Hematopoietic multipotent progenitor cell treated with erythropoietin and hydrocortisone succinate and interleukin-3 and kit ligand, for 15 days (in vitro differentiated cells): Measurements from ENCODE around the gene PRIMPOL.
A peak's percentile ranks its signal among the peaks of the same experiment; 100 is the strongest.

ENCODE experiments used
- DNase-seq: peaks from one replicate; pipeline ENCODE4 v3.0.0-alpha.2; 2015; ENCODE audit warnings: low spot score

Gene PRIMPOL

DNA sequence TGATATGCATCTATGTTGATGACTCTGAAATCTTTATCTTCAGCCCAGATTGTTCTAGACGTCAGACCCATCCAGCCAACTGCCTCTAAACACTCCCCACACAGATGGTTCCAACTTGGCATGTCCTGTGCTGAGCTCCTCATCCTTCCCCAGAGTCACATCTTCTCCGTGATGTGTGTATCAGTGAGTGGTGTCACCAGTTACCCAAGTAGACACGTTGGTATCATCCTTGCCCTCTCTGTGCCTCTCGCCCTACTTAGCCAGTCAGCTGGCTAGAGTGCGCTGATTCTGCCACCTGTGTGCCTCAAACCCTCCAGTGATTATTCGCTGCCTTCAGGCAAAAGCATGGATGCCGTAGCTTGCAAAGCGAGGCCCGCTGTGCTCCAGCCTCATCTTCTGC, 18.6 kb downstream of the PRIMPOL start:
- no peak for DNase-seq

DNA sequence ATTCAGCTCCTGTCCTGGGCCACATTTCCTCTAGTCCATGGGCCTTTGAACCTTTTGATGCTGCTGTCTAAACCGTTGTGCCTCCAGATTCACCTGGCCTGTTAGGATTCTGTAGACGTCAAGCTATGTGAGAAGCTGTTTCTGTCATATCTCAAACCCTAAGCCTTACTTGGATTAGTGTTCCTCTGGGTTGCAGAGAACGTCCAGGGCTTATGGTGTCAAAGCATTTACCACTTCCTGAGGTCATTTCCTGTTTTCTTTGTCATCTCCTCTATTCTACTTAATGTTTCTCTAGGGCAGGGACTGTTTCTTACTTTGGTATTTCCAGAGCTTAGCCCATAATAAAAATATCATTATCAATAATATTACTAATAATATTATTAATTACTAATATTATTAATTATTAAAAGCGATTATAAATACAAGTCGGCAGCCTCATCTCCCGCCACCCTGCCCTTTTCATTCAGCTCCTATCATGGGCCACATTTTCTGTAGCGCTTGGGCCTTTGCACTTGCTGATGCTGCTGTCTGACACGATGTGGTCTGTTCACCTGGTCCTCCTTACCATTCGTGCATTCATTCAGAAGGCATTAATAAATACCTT, 19.1 kb downstream of the PRIMPOL start:
- DNase-seq: no peak

DNA sequence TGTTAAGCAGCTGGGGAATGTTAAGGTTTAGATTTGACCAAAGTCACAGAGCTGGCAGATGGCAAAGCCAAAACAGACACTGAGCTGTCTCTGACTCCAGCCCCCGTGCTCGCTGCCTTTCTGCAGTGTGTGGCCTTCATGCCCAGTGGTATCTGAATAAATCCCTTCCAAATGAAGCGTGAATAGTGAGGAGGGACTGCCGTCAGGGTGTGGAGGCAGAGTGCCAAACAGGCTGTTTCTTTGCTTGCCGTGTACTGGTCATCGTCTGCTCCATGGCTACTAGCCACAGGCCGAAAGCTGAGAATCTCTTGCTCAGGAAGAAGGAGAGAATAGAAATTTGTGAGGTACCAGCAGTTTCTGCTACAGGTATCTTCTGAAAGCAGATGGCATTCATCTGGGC, 19.7 kb downstream of the PRIMPOL start:
- no peak for DNase-seq

DNA sequence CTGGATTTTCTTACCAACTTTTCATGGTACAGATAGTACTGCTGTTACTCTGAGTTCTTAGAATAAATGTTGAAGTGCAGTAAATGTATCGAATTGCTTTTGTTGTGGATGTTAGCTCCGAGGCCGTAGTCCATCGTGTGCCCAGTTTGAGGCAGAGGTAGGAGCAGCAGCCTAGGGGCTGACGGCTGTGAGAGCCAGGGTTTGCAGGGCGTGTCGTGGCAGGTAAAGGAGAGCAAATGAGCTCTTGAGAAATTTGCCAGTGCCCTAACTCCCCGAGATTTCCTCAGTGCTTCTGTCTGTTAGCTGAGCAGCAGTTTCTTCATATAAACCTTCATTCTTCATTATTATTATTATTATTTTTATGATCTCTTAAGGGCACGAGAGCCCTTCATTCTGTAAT, 21.6 kb downstream of the PRIMPOL start:
- no peak for DNase-seq

DNA sequence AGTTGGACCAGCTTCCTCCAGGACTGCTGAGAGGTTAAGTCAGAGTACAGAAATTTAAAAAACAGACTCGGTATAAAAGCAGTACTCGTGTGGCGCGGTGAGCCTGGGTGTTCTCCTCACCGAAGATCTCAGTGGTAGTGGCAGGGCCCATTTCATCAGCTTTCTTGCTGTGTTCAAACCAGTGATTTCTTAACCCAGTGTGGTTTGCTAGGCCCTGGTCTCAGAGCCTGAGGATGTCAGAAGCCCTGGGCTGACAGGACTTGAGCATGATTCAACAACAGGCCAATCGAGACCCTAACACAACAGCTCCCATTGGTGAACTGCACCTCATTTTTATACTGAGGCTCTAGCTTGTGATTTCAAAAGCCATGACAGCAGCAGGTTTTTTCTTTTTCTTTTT, 23.2 kb downstream of the PRIMPOL start:
- DNase-seq: no peak

DNA sequence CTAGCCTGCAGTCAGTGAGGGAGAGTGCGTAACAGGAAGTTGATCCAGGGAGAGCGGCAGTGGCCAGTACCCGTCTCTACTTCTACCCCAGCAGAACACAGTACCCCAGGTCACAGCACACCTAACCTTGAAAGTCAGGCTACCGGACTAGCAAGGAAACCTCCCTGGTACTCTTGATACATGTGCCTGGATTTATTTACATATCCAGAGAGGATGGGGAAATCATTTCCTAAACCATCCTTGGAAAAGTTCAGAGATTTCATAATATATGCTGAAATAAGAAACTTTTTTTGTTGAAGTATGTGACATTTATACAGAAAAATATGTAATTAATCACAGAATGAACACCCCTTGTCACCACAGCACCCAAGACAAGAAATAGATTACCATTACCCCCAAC, 24.5 kb downstream of the PRIMPOL start:
- DNase-seq: no peak

DNA sequence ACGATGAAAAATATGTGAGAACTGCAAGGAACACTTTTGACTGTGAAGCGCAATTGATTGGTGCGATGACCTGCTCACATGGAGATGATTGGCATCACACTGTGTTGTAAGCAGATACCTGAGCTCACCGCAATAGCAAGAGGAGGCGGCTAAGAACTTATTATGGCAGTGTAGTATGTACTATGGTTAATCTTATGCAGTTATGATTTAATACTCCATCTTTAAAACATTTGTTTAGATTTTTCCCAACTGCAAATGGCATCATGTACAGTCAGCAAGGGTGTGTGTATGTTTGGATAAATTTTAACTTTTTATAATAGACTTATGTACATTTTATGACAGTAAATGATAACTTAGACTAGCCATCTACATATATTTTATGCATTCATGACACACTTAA, 25.5 kb downstream of the PRIMPOL start:
- no peak for DNase-seq

DNA sequence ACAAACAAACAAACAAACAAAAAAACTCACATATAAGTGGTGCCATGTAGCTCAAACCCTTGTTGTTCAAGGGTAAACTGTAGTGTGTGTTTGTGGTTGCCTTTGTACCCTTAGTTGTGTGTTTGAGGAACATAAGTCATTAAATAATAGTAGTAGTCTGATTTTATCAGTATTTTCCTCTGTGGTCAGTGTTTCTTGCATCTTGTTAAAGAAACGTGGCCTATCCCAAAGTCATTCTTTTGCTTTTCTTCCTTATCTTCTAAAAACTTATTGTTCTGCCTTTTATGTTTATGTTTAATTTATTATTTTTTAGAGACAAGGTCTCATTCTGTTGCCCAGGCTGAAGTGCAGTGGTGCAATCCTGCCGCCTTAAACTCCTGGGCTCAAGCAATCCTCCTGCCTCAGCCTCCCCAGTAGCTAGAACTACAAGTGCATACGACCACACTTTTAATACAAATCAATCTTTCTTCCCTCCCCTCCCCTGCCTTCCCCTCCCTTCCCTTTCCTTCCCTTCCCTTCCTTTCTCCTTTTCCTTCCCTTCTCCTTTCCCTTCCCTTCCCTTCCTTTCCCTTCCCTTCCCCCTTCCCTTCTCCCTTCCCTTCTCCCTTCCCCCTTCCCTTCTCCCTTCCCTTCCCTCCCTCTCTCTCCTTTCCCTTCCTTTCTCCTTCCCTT, 26.4 kb downstream of the PRIMPOL start:
- no peak for DNase-seq

DNA sequence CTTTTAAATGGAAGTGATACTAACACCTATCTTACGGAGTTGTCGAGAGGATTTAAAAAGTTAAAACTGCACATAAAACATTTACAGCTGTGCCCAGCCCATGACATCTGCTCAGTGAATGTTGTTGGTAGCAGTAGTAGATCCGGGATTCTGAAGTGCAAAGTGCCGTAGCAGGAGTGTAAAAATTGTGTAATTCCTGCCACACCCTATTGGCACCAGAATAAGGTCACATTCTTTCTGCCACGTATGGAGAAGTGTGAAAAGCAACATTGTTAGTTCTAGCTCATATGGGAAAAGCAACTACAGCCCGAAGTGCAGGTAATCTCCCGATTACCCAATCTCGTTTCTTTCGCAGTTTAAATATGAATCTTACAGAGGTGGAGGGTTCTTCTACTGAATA, 31.2 kb downstream of the PRIMPOL start:
- no peak for DNase-seq

DNA sequence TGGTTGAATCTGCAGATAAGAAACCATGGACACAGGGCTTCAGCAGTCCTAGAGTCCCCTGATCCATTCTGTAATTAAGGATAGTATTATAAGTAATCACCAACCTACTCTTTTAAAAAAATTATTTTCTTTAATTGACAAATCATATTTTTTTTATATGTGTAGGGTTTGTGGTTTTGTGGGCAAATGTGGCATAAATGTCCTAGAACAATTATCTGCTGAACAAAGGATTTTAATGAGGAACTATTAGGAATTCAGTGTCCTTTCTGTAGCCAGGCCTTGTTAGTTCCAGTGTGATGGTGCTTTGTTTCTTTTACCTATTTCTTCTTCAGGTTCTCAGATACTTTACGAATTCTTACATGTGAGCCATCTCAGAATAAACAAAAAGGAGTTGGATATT, 32.4 kb downstream of the PRIMPOL start:
- DNase-seq: no peak

DNA sequence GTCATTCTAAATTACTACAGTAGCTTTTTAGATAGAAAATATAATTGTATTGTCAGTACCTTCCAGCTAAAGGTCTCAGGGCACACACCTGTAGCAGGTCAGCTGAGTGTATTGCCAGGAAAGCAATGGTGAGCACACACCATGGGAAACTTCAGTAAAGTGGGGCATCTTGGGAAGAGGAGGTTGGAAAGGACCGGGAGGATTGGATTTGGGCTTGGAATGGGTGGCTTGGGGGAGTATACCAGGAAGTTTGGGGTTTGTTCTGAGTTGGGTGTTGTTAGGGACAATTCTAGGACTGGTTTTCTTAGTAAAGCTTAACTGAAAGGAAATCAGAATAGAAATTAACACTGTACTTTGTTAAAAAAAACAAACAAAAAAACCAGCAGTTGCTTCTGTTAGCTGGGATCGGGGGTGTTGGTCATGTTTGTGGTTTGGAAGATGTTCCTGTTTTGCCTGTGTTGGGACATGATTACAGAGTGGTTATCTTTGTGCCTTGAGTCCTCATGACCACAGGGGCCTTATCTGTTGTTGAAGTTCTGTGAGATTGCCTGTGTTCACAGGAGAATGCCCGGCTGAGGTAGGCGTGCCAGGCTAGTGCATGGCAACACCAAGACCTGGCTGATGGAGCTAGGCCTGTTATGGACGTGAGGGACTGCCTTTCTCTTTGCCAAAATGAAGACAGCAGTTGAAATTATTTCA, 35.1 kb downstream of the PRIMPOL start:
- DNase-seq: peak; percentile 91

DNA sequence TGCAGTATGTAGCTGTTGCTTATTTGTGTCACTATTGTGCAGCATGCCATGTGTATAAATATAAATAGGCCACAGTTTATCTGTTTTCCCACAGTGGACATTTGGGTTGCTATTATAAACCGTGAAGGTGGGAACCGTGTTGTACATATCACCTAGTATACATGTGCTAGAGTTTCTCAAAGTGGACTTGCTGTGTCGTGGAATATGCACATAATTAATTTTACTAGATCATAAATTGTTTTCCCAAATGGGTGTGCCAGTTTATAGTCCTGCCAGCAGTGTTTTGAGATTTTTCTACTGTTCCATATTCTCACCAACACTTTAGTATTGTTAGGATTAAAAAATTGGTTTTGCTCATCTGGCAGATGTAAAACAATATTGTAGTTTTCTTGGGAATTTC, 38.5 kb downstream of the PRIMPOL start:
- DNase-seq: no peak

DNA sequence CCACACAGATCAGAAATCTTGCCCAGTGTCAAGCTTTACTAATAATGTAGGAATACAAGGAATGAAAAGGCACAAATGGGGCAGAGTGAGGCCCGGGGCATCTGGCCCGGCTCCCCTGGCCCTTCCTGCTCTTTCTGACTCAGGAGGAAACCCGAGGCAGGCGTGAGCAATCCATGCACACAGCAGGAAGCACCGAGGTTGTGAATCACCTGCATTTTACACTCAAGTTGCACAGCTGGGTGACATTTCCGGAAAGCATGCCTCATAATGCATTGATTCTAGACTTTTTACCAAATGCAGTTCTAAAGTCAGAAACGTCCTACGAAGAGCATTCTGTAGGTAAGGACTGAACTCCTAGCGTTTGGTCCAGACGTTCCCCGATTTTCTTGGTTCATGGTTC, 38.9 kb downstream of the PRIMPOL start:
- no peak for DNase-seq

DNA sequence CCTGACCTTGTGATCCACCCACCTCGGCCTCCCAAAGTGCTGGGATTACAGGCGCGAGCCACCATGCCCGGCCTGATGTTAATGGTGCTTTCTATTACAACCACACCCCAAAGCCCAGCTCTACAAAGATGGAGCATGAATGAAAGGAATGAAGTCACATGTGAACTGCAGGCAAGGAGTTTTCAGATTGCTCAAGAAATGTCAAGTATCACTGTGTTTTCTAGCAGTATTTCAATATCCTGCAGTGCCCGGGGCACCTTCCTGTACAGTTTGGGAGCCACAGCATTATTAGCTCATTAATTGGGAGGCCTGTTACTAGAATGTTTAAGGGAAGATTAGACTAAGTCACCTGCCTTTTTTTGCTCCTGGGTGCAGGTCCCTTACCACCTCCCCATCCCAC, 40.1 kb downstream of the PRIMPOL start:
- DNase-seq: no peak

DNA sequence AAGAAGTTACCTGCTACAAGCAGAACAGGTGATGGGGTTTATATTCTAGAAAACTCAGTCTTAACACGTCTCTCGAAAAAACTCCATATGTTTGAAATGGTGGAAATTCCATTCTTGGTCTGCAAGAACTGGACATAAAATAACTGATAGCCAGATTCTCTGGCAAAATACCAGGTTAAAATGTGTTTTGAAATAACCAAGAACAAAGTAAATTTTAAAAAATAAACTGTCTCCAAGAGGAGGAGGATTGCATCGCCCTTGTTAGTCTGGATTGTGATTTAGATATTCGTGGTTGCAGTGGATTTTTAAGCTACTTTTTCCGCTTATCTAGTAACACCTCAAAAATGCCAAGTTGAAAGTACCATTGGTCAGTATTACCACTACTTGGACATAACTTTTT, 43.5 kb downstream of the PRIMPOL start:
- DNase-seq: no peak

DNA sequence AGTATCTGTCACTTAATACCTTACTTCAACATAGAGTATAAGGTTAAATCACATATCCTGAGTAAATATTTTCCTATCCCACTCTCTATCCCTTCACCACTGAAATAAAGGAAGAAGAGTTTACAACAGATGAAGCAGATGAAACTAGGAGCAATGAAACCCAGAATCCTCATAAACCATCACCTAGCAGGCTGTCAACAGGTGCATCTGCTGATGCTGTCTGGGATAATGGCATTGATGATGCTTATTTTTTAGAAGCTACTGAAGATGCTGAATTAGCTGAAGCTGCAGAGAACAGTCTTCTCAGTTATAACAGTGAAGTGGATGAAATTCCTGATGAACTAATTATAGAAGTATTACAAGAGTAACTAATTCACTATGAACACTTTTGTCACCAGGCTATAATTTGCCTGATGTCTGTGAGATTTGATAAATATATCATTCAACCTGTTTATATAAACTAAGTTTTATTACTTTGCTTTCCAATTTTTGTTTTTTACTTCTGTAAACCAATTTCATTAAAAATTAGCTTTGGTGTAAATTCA, 44.9 kb downstream of the PRIMPOL start:
- DNase-seq: no peak

DNA sequence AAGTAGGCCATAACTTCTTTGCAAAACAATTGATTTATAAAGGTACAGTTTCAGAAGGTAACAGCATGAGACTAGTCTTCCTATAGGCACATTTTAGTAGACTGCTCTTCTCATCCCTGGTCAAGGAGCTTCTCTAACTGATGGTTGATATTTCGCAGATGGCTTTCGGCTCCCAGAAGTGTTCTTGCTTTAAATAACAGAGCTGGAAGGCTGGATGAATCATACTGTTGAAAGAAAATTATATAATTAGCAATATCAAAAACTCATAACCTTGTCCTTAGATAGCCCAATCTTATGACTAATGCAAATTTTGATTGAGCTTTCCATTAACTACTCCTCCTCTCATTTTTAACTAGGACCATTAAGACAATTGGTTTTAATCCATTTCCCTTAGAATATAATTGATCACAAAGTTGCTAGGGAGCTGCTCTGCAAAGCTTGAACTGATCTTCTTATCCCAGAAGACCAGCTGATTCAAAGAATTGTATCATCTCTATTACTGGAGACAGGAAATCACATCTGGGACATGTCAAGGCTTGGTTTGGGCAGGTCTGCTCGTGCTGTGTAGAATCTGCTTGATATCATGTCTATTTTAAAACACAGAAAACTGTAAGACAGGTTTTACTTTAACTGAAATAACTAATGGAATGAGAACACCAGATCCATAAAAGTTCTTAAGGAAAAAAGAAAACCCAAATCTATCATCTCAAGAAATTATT, 45.8 kb downstream of the PRIMPOL start:
- no peak for DNase-seq

DNA sequence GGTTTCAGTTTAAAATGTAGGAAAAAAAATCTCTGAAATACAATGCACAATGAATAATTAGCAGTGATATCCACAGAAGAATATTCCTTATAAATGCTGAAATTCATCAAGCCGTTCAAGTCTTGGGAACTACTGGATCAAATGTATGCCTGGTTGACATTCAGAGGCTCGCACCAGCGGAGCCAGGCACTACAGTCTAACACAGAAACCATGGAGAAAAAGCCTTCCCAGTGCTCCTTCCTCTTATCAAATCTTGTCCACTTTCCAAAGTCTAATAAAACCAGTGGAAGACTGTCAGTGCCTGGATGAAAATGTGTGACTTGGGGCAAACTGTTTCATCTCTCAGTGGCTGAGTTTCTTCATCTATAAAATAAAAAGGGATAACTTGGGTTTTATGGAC, 48.4 kb downstream of the PRIMPOL start:
- no peak for DNase-seq

DNA sequence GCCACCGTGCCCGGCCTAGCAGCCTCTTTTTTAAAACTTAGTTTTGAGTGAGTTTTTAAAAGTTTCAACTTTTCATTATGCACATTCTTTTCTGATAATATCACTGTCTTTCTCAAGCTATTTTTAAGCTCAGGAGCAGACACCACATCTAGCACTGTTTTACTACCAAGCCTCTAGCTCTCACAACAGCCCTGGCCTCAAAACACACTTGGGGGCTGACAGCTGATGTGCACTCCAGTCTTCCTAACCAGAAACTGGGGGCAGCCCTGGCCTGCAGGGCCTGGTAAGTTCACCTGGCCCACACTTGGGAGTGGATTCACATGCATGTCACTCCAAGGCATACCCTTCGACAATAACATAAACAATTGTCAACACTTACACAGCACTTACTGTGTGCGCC, 50.4 kb downstream of the PRIMPOL start:
- DNase-seq: no peak

DNA sequence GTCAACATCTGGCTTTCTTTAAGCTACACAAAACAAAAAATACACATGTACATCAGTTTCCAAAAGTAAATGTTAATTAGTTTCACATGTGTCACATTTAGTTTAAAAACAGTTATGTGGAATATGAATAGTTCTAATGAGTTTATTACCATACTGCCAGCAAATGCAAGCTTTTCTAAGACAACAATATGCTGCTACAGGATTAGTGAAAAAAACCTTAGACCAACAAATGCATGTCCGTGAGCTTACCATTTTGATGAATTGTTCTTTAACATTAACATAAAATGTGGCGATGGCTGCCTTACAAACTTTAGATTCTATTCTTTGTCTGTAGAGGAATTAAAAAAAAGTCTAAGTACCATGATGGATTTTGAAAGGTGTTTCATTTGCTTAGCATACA, 52.6 kb downstream of the PRIMPOL start:
- no peak for DNase-seq

DNA sequence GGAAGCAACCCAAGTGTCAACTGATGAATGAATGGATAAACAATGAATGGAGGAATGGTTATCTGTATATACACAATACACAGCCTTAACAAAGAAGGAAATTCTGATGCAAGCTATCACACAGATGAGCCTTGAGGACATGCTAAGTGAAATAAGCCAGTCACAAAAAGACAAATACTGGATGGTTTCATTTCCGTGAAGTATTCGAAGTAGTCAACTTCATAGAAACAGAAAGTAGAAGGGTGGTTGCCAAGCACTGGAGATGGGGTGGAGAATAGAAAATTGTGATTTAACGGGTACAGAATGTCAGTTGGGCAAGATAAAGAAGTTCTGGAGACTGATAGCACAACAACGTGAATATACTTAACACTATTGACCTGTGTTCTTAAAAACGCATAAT, 56.2 kb downstream of the PRIMPOL start:
- peak; percentile 29 for DNase-seq

DNA sequence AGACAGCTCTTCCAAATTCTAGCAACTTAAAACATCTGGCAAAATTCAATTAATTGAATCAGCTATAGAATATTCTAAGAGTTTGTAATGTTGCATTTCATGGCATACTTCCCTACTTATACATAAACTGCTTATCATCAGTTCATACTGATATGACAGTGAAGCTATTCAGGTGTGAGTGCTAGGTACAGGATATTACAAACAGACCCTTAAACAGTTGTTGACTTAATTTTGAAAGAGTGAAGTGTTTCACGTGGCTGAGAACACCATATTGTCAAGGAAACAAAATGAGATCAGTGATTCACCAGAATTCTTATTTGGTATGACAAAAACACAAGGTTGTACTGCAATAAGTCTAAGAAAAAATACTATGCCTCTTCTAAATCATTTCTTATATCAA, 56.9 kb downstream of the PRIMPOL start:
- no peak for DNase-seq

DNA sequence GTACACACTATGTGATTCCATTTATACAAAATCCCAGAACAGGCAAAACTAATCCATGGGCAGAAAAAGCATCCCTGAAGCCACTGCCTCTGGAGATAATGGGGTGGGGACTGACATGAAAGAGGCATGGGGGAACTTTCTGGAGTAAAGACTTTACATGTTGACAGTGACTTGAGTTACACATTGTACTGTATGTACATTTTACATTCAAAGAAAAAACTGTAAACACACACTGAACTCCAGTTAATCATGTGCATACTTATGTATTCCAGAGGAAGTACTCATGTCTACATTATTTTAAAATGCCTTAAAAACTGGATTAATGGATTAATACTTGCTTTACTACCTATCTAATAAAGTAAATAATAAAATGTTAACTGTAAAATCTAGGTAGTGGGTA, 62.8 kb downstream of the PRIMPOL start:
- no peak for DNase-seq
